ENCODE results near the gene MEF2C.

- TF ChIP-seq CTCF (IDR thresholded peaks at IDR 0.05) (no peak), POLR2A (IDR thresholded peaks at IDR 0.05) (no peak), POLR2AphosphoS5 (IDR thresholded peaks at IDR 0.05) (no peak)
These were observed 163.6 kb downstream of the MEF2C start for GRCh38 chr5:88719434-88719833.

Measured in stomach (tissue), 4 donors.